PC-3 (cell line): ENCODE measurements around the gene C8A. TPM values are rescaled to one million over a fixed set of nuclear protein-coding genes. Genes with fewer than 3 reads are reported as not detected.

ENCODE experiments used
- ATAC-seq: fragments of 200-7000 bp; cut with Tn5 transposase; 2 replicates; pipeline ENCODE4 v1.9.1; 2020; ENCODE audit warnings: mild to moderate bottlenecking, moderate library complexity
- BruUV-seq: library from RNA; stranded (reverse); fragments of 400-500 nt; replicated peaks from 2 replicates; lab custom pipeline; 2021; lab: Mats Ljungman, UMichigan
- CTCF ChIA-PET: fragments of 300-600 bp; sonication (Branson Sonifier 250); formaldehyde crosslinking; loops from one replicate; lab custom pipeline; 2022; ENCODE audit warnings: antibody characterized with exemption; lab: Charles Lee
- POLR2A ChIA-PET: fragments of 300-600 bp; sonication (Branson Sonifier 250); formaldehyde crosslinking; loops from one replicate; lab custom pipeline; 2022; ENCODE audit warnings: antibody characterized with exemption; ENCODE audit not compliant: unreplicated experiment; lab: Charles Lee
- DNase-seq: peaks from one replicate; pipeline ENCODE4 v3.0.0-alpha.2; 2015
- H2AFZ ChIP-seq: fragments of 300-600 bp; sonication (generic); 2 replicates; pipeline ENCODE4 v1.6.0; 2016; ENCODE audit warnings: antibody characterized with exemption, low read length
- H3F3A ChIP-seq: fragments of 300-600 bp; sonication (generic); one replicate; pipeline ENCODE4 v1.6.0; 2017; ENCODE audit warnings: antibody characterized with exemption, low read length, control low read depth, mild to moderate bottlenecking; ENCODE audit not compliant: unreplicated experiment
- H3K27ac ChIP-seq: fragments of 300-600 bp; sonication (generic); 2 replicates; pipeline ENCODE4 v1.5.1; 2016; ENCODE audit warnings: mild to moderate bottlenecking, low read length
- H3K27me3 ChIP-seq: fragments of 300-600 bp; sonication (generic); 2 replicates; pipeline ENCODE4 v1.6.1; 2016; ENCODE audit warnings: low read length, mixed read lengths
- H3K36me3 ChIP-seq: fragments of 300-600 bp; sonication (generic); 2 replicates; pipeline ENCODE4 v1.6.1; 2016; ENCODE audit warnings: low read depth, mixed run types, low read length, mixed read lengths
- H3K4me1 ChIP-seq: fragments of 300-600 bp; sonication (generic); 2 replicates; pipeline ENCODE4 v1.5.1; 2016; ENCODE audit warnings: low read length; ENCODE audit not compliant: insufficient read depth
- H3K4me2 ChIP-seq: fragments of 300-600 bp; sonication (generic); 2 replicates; pipeline ENCODE4 v1.6.0; 2016; ENCODE audit warnings: low read length
- H3K4me3 ChIP-seq: fragments of 300-600 bp; sonication (generic); 2 replicates; pipeline ENCODE4 v1.5.1; 2016; ENCODE audit warnings: mild to moderate bottlenecking, low read length, mixed read lengths
- H3K79me2 ChIP-seq: fragments of 300-600 bp; sonication (generic); 2 replicates; pipeline ENCODE4 v1.6.1; 2017; ENCODE audit warnings: low read length, mixed read lengths
- H3K9ac ChIP-seq: fragments of 300-600 bp; sonication (generic); 2 replicates; pipeline ENCODE4 v1.6.0; 2016; ENCODE audit warnings: mild to moderate bottlenecking, low read length
- H3K9me2 ChIP-seq: fragments of 300-600 bp; sonication (generic); replicated peaks from 2 replicates; pipeline ENCODE4 v1.6.1; 2016; ENCODE audit warnings: mixed run types, low read length, mixed read lengths
- H3K9me3 ChIP-seq: fragments of 300-600 bp; sonication (generic); 2 replicates; pipeline ENCODE4 v1.6.1; 2016; ENCODE audit warnings: low read length, mixed read lengths
- H4K20me1 ChIP-seq: fragments of 300-600 bp; sonication (generic); 2 replicates; pipeline ENCODE4 v1.6.1; 2016; ENCODE audit warnings: low read length, mixed read lengths
- EZH2 ChIP-seq: fragments of 300-600 bp; sonication (generic); IDR thresholded peaks from one replicate; pipeline ENCODE4 v1.6.1; 2017; ENCODE audit warnings: antibody characterized with exemption, mild to moderate bottlenecking, low read length; ENCODE audit not compliant: unreplicated experiment
- EZH2phosphoT487 ChIP-seq: fragments of 300-600 bp; sonication (generic); IDR thresholded peaks from 2 replicates; pipeline ENCODE4 v1.6.1; 2018; ENCODE audit warnings: mild to moderate bottlenecking, antibody characterized with exemption, low read length, borderline replicate concordance
- intact Hi-C: fragments of 100-400 bp; cut with micrococcal nuclease; formaldehyde crosslinking; loops from 2 replicates; pipeline ENCODE4 v1.9.0; 2023
- total RNA-seq: library from RNA; depleted of rRNA; stranded (reverse); fragments of >200 nt; gene quantifications from 2 replicates; pipeline ENCODE4 v1.2.3, GENCODE V29; 2014
- TF ChIP-seq, protein P1 (sequence below): fragments of 300-600 bp; sonication (generic); conservative IDR thresholded peaks from 2 replicates; pipeline ENCODE4 v1.5.1; 2017; ENCODE audit warnings: antibody characterized with exemption, low read depth, mild to moderate bottlenecking, low read length

C8A gene
- total RNA-seq, 1 experiment from 2014 or later, result not detected

GRCh38 chr1:56816909-56817308 lies 37.7 kb upstream of the C8A start:
- ATAC-seq, result no peak
- Histone ChIP-seq H3K4me2 (no peak overlapping the region), H3F3A (no peaks in the 10 kb centered on the region), H3K27me3 (0 out of 2 replicates have a peak, but pooled peaks cover 4% of the 10 kb centered on the region), H2AFZ (no peak overlapping the region), H3K9me3 (no peaks in the 10 kb centered on the region), H3K9me2 (no peaks in the 10 kb centered on the region), H3K27ac (no peak overlapping the region), H4K20me1 (no peaks in the 10 kb centered on the region), H3K4me1 (peaks cover 14% of the 10 kb centered on the region), H3K36me3 (no peaks in the 10 kb centered on the region), H3K9ac (no peak overlapping the region), H3K79me2 (no peaks in the 10 kb centered on the region), H3K4me3 (no peak overlapping the region)
- CTCF ChIA-PET, result no interaction called here
- POLR2A ChIA-PET, result no interaction called here
- no TSS peak for BruUV-seq
- no peak for DNase-seq
- intact Hi-C loops, result no loop called here
- TF ChIP-seq, protein P1, sequence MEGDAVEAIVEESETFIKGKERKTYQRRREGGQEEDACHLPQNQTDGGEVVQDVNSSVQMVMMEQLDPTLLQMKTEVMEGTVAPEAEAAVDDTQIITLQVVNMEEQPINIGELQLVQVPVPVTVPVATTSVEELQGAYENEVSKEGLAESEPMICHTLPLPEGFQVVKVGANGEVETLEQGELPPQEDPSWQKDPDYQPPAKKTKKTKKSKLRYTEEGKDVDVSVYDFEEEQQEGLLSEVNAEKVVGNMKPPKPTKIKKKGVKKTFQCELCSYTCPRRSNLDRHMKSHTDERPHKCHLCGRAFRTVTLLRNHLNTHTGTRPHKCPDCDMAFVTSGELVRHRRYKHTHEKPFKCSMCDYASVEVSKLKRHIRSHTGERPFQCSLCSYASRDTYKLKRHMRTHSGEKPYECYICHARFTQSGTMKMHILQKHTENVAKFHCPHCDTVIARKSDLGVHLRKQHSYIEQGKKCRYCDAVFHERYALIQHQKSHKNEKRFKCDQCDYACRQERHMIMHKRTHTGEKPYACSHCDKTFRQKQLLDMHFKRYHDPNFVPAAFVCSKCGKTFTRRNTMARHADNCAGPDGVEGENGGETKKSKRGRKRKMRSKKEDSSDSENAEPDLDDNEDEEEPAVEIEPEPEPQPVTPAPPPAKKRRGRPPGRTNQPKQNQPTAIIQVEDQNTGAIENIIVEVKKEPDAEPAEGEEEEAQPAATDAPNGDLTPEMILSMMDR, result no peak
- no peak for TF ChIP-seq EZH2phosphoT487
- no peak for TF ChIP-seq EZH2

GRCh38 chr1:56817716-56818463 lies 36.7 kb upstream of the C8A start:
- ATAC-seq (no peak), DNase-seq (no peak)
- ChIA-PET POLR2A (no interaction called here), CTCF (no interaction called here)
- Histone ChIP-seq H3K27ac (no peak overlapping the region), H3K4me3 (no peak overlapping the region), H3K36me3 (no peaks in the 10 kb centered on the region), H2AFZ (no peak overlapping the region), H3K4me1 (peaks cover 14% of the 10 kb centered on the region), H3K79me2 (no peaks in the 10 kb centered on the region), H3K9me3 (no peaks in the 10 kb centered on the region), H3K9ac (no peak overlapping the region), H3K4me2 (no peak overlapping the region), H4K20me1 (no peaks in the 10 kb centered on the region), H3F3A (no peaks in the 10 kb centered on the region), H3K27me3 (no peaks in the 10 kb centered on the region), H3K9me2 (no peaks in the 10 kb centered on the region)
- intact Hi-C loops, result no loop called here
- TF ChIP-seq EZH2phosphoT487, result no peak
- no peak for TF ChIP-seq EZH2
- TF ChIP-seq, protein P1, result no peak
- BruUV-seq, result no TSS peak

DNA sequence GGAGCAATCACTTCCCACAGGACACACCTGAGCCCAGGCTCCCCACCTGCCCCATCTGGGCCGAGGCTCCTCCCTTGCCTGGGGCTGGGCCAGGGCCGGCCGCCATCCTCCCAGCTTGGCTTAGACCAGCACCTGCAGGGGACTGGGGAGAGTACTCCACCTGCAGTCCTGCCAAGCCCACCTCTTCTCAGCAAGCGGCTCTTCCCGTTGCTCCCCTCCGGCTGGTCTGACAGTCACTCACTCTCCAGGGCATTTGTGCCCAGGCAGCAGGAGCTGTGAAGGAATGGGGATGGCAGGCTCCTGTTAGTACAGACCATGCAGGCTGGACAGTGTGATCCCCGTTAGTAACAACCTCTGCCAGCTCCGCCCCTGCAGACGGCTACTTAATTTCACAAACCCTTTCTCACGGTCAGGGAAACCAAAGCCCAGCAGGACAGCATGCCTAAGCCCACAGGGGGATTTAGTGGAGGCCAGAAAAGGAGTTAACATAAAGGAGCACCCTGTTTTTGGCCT lies 35.2 kb upstream of the C8A start, which contains the start of gene FYB2:
TSS of gene FYB2 (minus strand) at position 18 of the 513 bp plus-strand sequence. CDS start 114 bp downstream, outside the sequence.
- Histone ChIP-seq H3F3A (no peaks in the 10 kb centered on the region), H3K27me3 (0 out of 2 replicates have a peak, but pooled peaks cover 5% of the 10 kb centered on the region), H3K9me3 (no peaks in the 10 kb centered on the region), H3K27ac (no peak within 1 kb of the TSS), H3K79me2 (no peaks in the 10 kb centered on the region), H3K36me3 (no peaks in the 10 kb centered on the region), H3K9ac (no peak within 1 kb of the TSS), H4K20me1 (no peaks in the 10 kb centered on the region), H3K4me1 (peaks cover 14% of the 10 kb centered on the region), H3K9me2 (no peaks in the 10 kb centered on the region), H2AFZ (no peak within 1 kb of the TSS), H3K4me2 (no peak within 1 kb of the TSS), H3K4me3 (no peak within 1 kb of the TSS)
- TF ChIP-seq EZH2phosphoT487 (no peak), EZH2 (no peak)
- TF ChIP-seq, protein P1, result no peak
- ChIA-PET POLR2A (no interaction called here), CTCF (no interaction called here)
- no TSS peak for BruUV-seq
- intact Hi-C loops, result no loop called here
- DNase-seq, result no peak
- ATAC-seq, result no peak
